Stimulated activated CD4-positive, alpha-beta T cell treated with anti-CD3 and anti-CD28 coated beads, Interleukin-2, amount 100 ng/mL, for 4 hours (primary cell): Measurements from ENCODE around the gene HRNR.
"Not testable (repeated sequence)": the region's sequence is repeated elsewhere in the genome, so short reads cannot be mapped to it uniquely, and the experiment has no call there.

Experiments
- DNase-seq: peaks from one replicate; pipeline ENCODE4 v3.0.0-alpha.2; 2020; ENCODE audit warnings: low read depth

Gene HRNR

DNA sequence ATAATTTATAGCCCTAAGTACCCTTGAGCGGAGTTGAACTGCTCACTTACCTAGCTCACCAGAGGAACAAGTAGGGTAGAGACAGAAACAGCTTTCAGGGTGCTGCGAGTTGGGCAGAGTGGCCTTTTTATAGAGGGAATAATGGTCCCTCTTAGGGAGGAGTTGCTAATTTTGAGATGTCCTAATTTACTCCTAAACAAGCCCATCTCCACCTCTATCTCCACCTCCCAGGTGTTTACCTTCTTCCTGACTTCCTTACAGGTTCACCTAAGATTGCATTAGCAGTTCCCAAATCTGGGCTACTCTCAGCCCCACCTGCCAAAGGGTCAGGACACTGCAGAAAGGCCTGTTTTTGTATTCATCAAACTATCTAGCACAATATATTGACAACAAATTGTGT lies at the start of gene HRNR:
HRNR (minus strand) TSS at position 101 of the 400 bp plus-strand sequence. CDS start 940 bp downstream, outside the sequence.
- no peak for DNase-seq

DNA sequence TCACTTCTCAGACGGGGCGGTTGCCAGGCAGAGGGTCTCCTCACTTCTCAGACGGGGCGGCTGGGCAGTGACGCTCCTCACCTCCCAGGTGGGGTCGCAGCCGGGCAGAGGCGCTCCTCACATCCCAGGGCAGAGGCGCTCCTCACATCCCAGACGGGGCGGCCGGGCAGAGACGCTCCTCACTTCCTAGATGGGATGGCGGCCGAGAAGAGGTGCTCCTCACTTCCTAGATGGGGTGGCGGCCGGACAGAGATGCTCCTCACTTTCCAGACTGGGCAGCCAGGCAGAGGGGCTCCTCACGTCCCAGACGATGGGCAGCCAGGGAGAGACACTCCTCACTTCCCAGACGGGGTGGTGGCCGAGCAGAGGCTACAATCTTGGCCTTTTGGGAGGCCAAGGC lies 32.4 kb upstream of the HRNR start:
- not testable (repeated sequence) for DNase-seq

DNA sequence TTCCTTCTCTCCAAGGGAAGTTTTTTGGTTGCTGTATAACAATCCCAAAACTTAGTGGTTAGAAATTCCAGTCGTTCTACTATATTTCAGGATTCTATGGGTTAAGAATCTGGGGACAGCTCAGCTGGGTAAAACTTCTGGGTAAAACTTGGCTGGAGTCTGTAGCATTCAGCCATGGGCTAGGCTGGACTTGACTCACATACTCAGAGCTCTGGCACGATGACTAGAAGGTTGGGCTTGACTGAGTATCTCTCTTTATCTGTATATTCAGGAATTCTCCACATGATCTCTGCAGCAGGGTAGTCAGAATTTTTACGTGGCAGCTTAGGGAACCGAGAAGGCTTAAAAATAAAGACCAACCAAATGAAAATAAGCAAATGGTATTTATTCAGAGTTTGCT lies 28.2 kb upstream of the HRNR start:
- no peak for DNase-seq

DNA sequence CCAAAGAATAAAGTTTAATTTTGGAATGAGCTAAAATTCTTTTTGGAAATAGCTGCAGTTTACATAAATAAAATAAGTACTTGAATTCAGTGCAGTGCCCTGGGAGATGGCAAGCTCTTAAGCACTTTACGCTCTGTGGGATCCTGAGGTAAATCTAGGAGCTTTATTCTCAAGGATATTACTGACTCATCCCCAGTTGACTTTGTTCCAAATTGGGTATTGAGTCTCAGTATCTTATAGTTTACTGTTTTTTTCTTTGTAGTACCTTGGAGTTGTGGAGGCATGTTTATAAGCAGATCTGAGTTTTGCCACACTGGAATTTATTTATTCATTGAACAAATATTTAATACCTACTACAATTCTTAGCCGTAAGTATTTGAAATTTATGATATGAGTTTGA lies 27.4 kb upstream of the HRNR start:
- DNase-seq, result no peak

GRCh38 chr1:152247316-152247715 lies 23.3 kb upstream of the HRNR start:
- no peak for DNase-seq

DNA sequence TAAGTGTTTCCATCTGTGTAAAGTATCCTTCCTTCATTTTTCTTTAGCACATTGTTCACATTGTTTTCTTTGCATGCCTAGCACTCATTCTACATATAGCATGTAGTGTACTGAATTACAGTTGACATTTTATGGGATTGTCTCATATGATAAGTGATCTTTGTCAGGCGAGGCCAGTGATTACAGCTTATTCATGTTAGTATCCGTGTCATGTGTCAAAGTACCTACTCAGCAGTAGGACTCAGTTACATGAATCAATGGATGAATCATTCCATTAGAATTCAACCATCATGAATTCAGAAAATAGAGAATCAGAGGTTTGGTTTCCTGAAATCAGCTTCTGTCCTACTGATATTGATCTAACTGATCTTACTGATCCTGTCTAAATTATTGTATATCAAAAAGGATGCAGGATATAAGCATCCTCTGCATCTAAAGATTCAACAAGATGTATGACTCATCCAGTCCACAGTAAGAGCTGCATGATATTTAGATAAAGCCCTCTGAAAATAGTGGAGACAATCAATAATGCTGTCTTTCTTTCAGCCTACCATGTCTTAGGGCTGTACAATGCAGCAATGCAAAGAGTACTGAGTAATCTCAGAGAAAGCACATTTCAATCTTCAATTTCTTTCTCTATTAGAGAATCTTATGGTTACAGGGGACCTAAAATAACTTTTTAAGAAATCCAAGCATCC lies 20.7 kb upstream of the HRNR start:
- no peak for DNase-seq

DNA sequence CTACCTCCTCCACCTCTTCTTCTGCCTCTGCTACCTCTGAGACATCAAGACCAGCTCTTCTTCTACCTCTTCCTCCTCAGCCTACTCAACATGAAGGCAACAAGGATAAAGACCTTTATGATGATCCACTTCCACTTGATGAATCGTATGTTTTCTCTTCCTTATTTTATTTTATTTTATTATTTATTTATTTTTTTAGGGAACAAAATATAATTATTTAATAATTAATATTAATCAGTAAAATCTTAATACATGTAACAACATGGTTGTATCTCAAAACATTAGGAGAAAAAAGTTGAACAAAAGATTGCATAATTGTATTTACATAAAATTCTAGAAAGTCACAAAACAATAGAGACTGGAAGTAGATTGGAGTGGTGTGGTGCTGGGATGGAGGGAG lies 13.1 kb upstream of the HRNR start:
- no peak for DNase-seq

GRCh38 chr1:152228831-152229230 lies 4.8 kb upstream of the HRNR start:
- DNase-seq, result no peak

GRCh38 chr1:152227310-152227928 lies 3.4 kb upstream of the HRNR start:
- DNase-seq, result no peak

GRCh38 chr1:152225678-152226077 lies 1.7 kb upstream of the HRNR start:
- DNase-seq, result no peak

- no peak for DNase-seq
These were observed 3.5 kb downstream of the HRNR start for GRCh38 chr1:152220166-152221163.

DNA sequence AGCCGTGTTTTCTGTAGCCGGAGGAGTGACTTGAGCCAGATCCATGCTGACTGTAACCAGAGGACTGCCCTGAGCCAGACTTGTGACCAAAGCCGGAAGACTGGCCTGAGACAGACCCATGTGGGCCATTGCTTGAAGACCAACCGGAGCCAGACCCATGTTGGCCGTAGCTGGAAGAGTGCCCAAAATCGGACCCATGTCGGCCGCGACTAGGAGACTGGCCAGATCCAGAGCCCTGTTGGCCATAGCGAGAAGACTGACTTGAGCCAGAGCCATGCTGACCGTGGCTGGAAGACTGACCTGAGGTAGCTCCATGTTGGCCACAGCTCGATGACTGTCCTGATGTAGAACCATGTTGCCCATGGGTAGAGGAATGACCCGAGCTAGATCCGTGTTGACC lies 4.6 kb downstream of the HRNR start:
- not testable (repeated sequence) for DNase-seq

- no peak for DNase-seq
These were observed 5.1 kb downstream of the HRNR start for GRCh38 chr1:152218762-152219436.

DNA sequence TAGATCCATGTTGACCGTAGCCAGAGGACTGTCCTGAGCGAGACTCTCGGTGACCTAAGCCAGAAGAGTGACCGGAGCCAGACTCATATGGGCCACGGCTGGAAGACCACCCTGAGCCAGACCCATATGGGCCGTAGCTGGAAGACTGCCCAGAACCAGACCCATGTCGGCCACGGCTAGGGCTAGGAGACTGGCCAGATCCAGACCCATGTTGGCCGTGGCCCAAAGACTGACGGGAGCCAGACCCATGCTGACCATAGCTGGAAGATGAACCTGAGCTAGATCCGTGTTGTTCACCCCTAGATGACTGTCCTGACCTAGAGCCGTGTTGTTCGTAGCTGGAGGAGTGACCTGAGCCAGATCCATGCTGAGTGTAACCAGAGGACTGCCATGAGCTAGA lies 8.4 kb downstream of the HRNR start:
- DNase-seq, result not testable (repeated sequence)

DNA sequence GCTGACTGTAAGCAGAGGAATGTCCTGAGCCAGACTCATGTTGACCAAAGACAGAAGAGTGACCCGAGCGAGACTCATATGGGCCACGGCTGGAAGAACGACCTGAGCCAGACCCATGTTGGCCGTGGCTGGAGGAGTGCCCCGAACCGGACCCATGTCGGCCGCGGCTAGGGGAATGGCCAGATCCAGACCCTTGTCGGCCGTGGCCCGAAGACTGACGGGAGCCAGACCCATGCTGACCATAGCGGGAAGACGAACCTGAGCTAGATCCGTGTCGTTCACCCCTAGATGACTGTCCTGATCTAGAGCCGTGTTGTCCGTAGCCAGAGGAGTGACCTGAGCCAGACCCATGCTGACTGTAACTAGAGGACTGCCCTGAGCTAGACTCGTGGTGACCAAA lies 9.1 kb downstream of the HRNR start:
- not testable (repeated sequence) for DNase-seq

- DNase-seq, result no peak
These were observed 25.0 kb downstream of the HRNR start for GRCh38 chr1:152198982-152199381.

- no peak for DNase-seq
These were observed 26.5 kb downstream of the HRNR start for GRCh38 chr1:152197361-152197941.

DNA sequence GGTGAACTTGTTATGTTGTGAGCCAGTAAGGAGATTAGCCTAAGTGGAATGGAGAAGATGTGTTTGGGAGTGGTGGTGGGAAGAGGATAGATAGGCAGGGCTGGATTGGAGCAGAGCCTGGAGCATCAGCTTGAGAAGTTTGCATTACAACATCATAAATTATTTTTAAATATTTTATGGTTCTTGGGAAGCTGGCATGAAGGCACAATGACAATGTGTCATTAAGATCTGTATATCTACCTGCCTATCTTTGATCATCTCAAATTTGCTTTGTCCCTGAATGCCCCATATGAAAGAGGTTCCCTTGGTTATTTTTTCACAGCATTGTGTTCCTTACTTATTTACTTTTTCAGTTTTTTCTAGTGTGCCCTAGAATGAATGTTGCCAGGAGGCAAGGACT lies 32.3 kb downstream of the HRNR start:
- no peak for DNase-seq

- no peak for DNase-seq
These were observed 32.7 kb downstream of the HRNR start for GRCh38 chr1:152191260-152191659.

GRCh38 chr1:152190589-152190988 lies 33.4 kb downstream of the HRNR start:
- no peak for DNase-seq

GRCh38 chr1:152189657-152190442 lies 34.1 kb downstream of the HRNR start:
- peak; percentile 49 for DNase-seq
